Nucleus accumbens (tissue), 56 donors: ENCODE results near the gene RTP1.
"Not testable (repeated sequence)": the region's sequence is repeated elsewhere in the genome, so short reads cannot be mapped to it uniquely, and the experiment has no call there.

Experiments used
- DNase-seq, 56 donors: peaks; one replicate each; lab custom pipeline; 2025; lab: John Stamatoyannopoulos, UW

RTP1 gene

GRCh38 chr3:187196573-187197334, 532 bp upstream of the RTP1 start:
- DNase-seq: no peak

DNA sequence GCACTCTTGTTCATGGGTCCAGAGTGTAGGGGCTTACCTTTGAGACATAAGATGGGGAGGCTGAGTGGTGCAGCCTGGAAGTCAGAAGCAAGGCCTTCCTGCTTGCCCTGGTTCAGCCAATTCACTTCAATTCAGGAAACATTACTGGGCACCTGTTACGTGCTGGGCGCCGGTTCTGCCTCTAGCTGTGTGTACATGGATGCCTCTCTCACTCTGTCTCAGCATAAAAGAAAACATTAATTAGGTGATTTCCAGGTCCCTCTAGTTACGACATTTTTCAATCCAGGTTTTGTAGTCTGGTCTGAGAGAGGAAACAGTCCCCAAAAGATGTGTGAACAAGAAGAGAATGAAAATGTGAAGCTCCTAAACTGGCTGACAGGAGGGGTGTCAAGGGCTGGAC, 1.2 kb downstream of the RTP1 start:
- no peak for DNase-seq

GRCh38 chr3:187199463-187200050, 2.3 kb downstream of the RTP1 start:
- not testable (repeated sequence) for DNase-seq

DNA sequence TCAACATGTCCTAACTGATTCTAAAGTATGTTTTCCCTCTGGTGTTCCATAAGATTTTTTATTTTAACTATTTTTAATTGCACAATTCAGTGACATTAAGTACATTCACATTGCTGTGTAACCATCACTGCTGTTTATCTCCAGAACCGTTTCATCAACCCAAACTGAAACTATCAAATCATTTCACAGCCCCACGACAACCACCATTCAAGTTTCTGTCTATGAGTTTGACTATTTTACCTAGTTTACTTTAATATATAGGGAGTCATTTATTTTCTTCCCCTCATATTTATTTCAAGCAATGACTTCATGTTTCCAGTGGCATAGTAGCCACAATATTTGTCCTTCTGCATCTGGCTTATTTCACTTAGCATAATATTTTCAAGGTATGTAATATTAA, 8.4 kb downstream of the RTP1 start:
- no peak for DNase-seq

GRCh38 chr3:187207062-187207461, 9.8 kb downstream of the RTP1 start:
- DNase-seq: no peak

- DNase-seq: peak in 1 of 56 donors; percentile 12
Observed at GRCh38 chr3:187207624-187208023, 10.3 kb downstream of the RTP1 start.

DNA sequence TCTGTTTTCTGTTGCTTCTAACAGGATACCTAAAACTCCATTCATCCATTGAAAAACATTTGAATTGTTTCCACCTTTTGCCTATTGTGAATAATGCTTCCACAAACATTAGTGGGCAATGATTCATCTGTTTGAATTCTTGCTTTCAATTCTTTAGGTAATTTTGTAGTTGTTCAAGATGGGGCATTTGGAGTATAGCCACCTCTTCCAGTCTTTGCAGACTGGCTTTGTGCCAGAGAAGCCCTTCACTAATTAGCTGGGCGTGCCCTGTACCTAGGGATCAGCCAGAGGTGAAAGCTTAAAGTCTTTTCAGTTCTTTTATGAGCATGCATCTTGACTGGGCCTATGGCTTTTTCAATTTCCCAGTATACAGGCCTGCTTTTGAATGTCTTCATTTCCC, 10.9 kb downstream of the RTP1 start:
- DNase-seq: no peak

- DNase-seq: no peak
Observed at GRCh38 chr3:187209491-187209890, 12.2 kb downstream of the RTP1 start.

DNA sequence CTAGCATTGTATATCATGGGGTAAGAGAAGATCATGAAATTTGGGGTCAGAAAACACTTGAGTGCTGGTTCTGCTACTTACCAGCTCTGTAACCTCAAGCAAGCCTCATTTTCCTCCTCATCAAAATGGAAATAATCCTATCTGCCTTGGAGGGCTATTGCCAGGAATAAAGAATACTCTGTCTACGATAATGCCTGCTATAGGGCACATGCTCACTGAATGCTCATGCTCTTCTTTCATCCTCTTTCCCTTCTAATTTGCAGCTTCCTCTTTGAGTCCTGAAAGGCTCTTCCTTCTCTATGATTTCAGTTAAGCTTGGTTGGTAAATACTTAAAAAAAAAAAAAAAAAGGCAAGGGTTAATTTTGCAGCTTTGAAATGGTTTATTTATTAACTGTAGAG, 12.8 kb downstream of the RTP1 start:
- no peak for DNase-seq

DNA sequence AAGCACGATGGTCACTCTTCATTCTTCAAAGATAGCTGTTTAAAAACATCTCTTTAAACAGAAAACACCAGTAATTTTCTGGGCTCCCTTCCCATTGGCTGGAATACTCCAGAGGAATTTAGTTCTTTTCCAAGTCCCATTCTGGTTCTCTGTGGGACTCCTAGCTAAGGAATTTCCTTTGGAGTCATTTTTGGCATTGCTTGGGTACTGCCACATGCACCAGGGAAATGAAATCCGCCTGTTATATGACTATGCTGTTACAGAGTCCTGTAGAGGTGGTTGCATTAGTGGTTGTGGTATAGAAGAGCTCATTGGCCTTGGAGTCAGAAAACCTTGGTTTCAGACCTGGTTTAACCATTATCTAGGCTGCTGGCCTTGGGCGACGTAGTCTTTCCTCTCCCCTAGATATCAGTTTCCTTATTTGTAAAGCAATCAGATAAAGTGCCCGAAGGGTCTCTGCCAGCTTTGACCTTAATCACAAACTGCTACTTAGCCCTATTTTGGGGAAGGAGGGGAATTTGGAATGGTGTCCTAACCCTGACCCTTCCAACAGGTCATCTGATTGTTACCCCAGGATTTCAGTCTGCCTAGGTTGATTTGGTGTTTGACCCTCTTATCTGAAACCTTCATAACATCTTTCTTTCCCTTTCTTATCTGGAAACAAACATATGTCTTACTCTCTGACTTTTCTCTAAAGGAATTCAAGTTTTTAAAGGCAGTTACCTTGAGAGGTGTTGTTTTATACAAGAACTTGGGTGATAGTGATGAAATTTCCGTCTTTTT, 13.4 kb downstream of the RTP1 start:
- peak in 1 of 56 donors; percentile 2 for DNase-seq

DNA sequence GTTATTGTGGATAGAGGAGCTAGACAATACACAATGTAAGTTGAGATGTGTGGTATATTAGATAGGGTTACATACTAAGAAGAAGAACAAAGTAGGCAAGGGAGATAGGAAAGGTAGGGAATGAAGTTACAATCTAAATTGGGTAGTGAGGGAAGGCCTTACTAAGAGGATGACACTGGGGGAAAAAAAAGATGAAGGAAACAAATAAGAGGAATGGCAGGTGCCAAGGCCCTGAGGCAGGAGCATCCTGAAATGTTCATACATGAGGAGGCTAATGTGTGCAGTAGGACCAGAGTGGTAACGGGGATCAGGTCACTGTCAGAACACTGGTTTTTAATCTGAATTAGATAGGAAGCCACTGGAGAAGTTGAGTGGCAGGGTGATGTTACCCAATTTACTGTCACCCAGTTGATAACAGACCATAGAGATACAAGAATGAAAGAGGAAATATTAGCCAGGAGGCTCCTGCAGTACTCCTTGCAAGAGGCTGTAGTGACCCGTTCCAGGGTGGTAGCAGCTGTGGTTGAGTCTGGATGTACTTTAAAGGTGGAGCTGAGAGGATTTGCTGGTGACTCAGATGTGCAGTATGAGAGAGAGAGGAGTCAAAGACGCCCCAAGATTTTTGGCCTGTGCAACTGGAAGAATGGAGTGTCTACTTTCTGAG, 14.4 kb downstream of the RTP1 start:
- DNase-seq: no peak

GRCh38 chr3:187212196-187212545, 14.9 kb downstream of the RTP1 start:
- DNase-seq: no peak

DNA sequence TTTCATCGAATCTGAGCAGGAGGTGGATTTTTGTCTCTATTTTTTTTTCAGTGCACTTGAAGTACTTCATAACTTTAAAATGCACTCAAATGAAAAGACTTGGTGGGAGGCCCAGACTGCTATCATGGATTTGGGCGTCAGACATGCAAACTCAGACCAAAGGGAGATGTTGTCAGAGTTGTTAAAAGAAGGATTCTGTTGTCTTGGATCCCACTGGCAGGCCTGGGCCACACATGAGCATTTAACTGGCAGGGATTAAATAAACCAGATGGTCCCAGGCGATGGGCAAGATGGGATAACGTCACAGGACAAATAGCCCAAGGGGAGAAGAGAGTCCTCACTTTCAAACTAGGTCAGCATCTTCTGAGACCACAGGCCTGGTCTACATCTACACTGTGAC, 15.4 kb downstream of the RTP1 start:
- peak in 1 of 56 donors; percentile 7 for DNase-seq

DNA sequence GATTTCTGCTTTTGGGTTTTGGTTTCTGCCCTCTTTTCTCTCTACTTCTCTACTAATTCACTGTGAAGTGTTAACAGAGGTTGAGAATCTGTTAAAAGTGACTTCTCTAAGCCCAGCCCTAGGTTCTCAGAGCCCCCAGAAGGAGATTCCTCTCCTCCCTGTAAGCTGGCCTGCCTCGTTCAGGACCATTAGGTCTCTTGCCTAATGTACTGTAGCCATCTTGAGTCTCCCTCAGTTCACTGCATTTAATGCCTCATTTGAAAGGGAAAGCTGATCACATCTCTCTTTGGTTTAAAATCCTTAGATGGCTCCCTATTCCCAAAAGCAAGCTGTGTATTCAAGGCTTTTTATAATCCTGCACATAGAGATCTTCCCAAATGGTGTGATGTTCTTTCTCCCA, 16.3 kb downstream of the RTP1 start:
- no peak for DNase-seq

DNA sequence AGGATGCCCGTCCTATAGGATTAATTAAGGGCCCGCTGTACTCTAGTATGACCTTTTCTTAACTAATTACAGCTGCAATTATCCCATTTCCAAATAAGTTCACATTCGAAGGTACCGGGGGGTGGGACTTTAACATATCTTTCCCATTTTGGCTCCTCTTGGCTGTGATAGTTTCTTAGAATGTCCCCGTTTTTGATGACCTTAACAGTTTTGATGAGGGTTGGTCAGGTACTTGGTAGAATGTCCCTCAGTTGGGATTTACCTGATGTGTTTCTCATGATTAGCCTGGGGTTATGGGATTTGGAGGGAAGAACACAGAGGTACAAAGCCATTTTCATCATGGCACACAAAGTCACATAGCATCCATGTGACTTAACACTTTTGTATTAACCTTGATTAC, 18.2 kb downstream of the RTP1 start:
- DNase-seq: no peak

GRCh38 chr3:187222801-187223200, 25.5 kb downstream of the RTP1 start:
- no peak for DNase-seq

DNA sequence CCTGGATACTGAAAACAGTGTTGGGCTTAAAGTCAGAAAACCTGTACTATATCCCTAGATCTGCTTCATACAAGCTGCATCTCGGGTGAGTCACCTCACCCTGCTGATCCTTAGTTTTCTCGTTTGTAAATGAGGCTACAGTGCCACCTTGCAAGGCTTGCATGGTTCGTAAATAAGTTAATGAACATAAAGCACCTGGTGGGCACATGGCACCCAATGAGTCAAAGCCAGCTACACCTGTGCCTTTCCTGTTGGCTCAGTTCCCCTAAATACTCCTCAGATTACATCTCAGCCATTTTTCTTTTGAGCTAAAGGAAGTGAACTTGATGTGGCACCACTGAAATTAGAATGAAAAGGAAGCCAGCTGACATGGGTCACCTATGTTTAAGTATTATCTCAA, 26.5 kb downstream of the RTP1 start:
- no peak for DNase-seq

DNA sequence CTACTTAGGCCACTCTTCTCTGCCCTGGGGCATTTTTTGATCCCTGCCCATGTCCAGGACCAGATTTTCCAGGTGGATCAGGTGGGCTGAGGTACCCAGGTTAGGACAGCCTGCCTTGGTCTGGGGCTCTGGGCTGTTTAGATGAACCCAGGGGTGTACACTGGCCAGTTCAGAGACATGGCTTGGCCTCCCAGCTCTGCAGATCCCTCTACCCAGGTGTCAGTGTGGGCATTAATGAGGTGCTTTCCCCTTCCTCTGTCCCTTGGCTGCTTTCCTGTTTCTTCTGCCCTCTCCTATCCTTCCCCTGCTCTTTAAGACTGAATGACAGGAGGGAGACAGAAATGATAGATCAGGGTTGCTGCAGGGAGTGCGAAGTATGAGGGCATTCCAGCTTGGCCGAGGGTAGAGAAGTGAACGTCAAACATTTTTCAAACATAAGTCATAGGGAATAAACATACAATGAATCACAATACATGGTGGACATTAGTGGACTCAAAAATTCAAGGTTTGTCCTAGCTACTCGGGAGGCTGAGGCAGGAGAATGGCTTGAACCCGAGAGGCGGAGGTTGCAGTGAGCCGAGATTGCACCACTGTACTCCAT, 30.5 kb downstream of the RTP1 start:
- no peak for DNase-seq

DNA sequence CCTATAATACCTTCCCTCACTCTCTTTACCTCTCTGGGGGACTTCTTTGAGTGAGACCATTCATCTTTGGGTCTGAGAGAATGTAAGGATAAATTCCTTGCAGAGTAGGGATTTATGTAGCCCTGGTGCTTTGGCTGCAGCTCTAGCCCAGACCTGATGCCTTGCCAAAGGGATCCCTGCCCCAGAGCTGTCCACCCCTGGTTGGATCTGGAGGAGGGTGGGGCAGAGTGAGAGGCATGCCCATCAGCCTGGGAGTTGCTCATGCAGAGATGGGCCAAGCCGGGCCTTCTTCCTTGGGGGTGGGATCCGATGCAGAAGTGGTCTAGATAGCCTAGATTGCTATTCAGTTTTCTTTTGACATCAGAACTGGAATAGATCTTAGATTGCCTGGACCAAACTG, 31.5 kb downstream of the RTP1 start:
- no peak for DNase-seq

DNA sequence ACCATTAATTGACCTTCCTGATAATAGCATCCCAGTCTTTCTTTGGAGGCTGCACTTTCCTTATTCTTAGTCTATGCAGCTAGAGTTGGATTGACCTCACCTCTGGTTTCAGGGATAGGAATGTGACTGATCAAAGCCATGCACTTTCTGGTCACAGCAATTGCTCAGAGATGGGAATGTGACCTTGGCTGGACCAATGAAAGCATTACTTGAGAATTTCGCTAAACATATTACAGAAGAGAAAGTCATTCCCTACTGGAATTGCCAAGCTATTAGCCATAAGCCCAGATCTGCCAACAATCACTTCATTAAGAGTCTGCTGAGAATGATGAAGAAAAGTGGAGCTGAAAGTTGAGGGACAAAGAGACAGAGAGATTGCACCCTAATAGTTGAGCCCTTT, 32.7 kb downstream of the RTP1 start:
- DNase-seq: no peak

GRCh38 chr3:187236962-187237361, 39.7 kb downstream of the RTP1 start:
- no peak for DNase-seq
